Ovary (tissue), 9 donors: ENCODE results near the gene ERC1. TPM values are rescaled to one million over a fixed set of nuclear protein-coding genes. Genes with fewer than 3 reads are reported as not detected.
A peak's percentile ranks its signal among the peaks of the same experiment; 100 is the strongest.

Experiments used
- DNase-seq, 5 donors: peaks; one replicate each; pipeline ENCODE4 v3.0.0-alpha.2; 2019 to 2020
- H3K27ac ChIP-seq, 2 donors: fragments of 200-600 bp; one replicate each; pipeline versions ENCODE4 v1.5.1 to v1.8.0; 2019 to 2022
- H3K27me3 ChIP-seq: fragments of 200-600 bp; one replicate; pipeline ENCODE4 v1.8.0; 2022
- H3K36me3 ChIP-seq: fragments of 200-600 bp; sonication (generic); one replicate; pipeline ENCODE4 v1.5.1; 2019
- H3K4me1 ChIP-seq: one replicate; pipeline ENCODE4 v1.8.1; 2013; ENCODE audit warnings: mild to moderate bottlenecking, moderate library complexity; ENCODE audit not compliant: insufficient read depth
- H3K4me3 ChIP-seq: fragments of 200-600 bp; sonication (generic); one replicate; pipeline ENCODE4 v1.5.1; 2017
- H3K9me3 ChIP-seq, 2 donors: fragments of 200-600 bp in 1 of 2; sonication (generic) in 1 of 2; one replicate each; pipeline versions ENCODE4 v1.5.1 to v1.8.1; 2013 to 2019; ENCODE audit warnings: mild to moderate bottlenecking in 1 of 2, moderate library complexity in 1 of 2
- EP300 ChIP-seq: sonication (generic); formaldehyde crosslinking; IDR thresholded peaks from one replicate; pipeline ENCODE4 v1.6.1; 2017; ENCODE audit warnings: antibody characterized with exemption
- POLR2A ChIP-seq: fragments of 450-650 bp; IDR thresholded peaks from one replicate; pipeline ENCODE4 v1.6.1; 2017; ENCODE audit warnings: antibody characterized with exemption, mild to moderate bottlenecking, moderate library complexity
- WGBS, 3 donors: extraction: QIAGEN DNeasy Blood & Tissue Kit in 1 of 3; methylation state at CpG; one replicate each; pipeline versions ENCODE4 v1.1.5 to v1.1.7; 2013 to 2017; 5-methylcytosine and 5-hydroxymethylcytosine counted together
- intact Hi-C, 4 donors: fragments of 100-400 bp; cut with DNase I; formaldehyde crosslinking; loops; one replicate each; pipeline versions ENCODE4 v1.11.0 to v1.15.1; 2022 to 2023
- polyA plus RNA-seq, 2 donors: library from polyadenylated mRNA; stranded (reverse); fragments of 200-250 nt in 1 of 2; fragments of 350-450 nt in 1 of 2; fragmentation: Illumina TruSeq in 1 of 2; extraction: RNeasy Lipid Tissue Mini Kit (QIAGEN cat#74804) in 1 of 2; gene quantifications; one replicate each; pipeline ENCODE4 v1.2.3, GENCODE V29; 2013 to 2014
- total RNA-seq, 7 donors: library from RNA; depleted of rRNA in 2 of 7; stranded (reverse); fragments of >200 nt in 2 of 7; fragmentation: NEBNext Ultra II Directional in 3 of 7; extraction: Animal tissue kit (Norgen Biotek cat#: 25700) in 3 of 7; gene quantifications; one replicate each; pipeline versions ENCODE4 v1.1.0 to v1.2.4, GENCODE V29; 2016 to 2023
- TF ChIP-seq, protein P1 (sequence below), 3 donors: fragments of 450-650 bp in 2 of 3; fragments of 200-600 bp in 1 of 3; IDR thresholded peaks; one replicate each; pipeline versions ENCODE4 v1.5.1 to v1.8.0; 2016 to 2022; ENCODE audit warnings: antibody characterized with exemption in 3 of 3, mild to moderate bottlenecking in 1 of 3
- donor health status: DM: no; HTN: no; CAD: no; lungs with moderate emphysema.
- donor health status: DM: no; HTN: no; CAD: no.
- donor health status: Bipolar disorder and iron deficiency.
- donor health status: DM: yes; HTN: yes; CAD: no.
- donor health status: DM: no; HTN: no; CAD: no.
- donor health status: DM: yes; HTN: yes; CAD: no.

ERC1 gene
- total and polyA plus RNA-seq, 9 donors: 10.4 to 65.2 (median 51.6) TPM

DNA sequence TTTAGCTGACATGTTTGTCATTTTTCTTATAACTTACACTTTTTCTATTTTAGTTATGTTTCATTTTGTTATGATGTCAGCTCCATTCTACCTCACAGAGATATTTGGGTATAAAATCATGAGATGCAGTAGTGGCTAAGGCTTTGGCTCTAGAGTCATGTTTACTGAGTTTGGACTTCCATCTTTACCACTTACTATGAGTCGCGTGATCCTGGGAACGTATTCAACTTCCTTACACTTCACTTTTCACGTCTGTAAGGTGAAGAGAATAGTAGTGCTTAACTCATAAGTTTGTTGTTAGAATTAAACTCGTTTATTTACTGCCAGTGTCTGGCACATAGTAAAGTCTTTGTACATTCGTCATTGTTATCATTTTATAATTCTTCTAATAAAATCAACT, 126.3 kb downstream of the ERC1 start:
- H3K4me3 ChIP-seq: no peak overlapping the region
- H3K27me3 ChIP-seq: no peaks in the 10 kb centered on the region
- no peaks in the 10 kb centered on the region for H3K9me3 ChIP-seq
- DNase-seq: no peak
- H3K27ac ChIP-seq: no peak overlapping the region
- WGBS, 3 donors: 80 to 87% (median 85%) methylated on average over 6 of the region's 6 CpGs
- no peaks in the 10 kb centered on the region for H3K4me1 ChIP-seq
- intact Hi-C loops: loop anchor here in 3 of 4 donors (5.0 to 10.0 kb wide), 2 partner anchors 465 to 467 kb away; no protein-coding TSS in a partner anchor
- TF ChIP-seq EP300: no peak
- TF ChIP-seq POLR2A: no peak
- TF ChIP-seq, protein P1, sequence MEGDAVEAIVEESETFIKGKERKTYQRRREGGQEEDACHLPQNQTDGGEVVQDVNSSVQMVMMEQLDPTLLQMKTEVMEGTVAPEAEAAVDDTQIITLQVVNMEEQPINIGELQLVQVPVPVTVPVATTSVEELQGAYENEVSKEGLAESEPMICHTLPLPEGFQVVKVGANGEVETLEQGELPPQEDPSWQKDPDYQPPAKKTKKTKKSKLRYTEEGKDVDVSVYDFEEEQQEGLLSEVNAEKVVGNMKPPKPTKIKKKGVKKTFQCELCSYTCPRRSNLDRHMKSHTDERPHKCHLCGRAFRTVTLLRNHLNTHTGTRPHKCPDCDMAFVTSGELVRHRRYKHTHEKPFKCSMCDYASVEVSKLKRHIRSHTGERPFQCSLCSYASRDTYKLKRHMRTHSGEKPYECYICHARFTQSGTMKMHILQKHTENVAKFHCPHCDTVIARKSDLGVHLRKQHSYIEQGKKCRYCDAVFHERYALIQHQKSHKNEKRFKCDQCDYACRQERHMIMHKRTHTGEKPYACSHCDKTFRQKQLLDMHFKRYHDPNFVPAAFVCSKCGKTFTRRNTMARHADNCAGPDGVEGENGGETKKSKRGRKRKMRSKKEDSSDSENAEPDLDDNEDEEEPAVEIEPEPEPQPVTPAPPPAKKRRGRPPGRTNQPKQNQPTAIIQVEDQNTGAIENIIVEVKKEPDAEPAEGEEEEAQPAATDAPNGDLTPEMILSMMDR (IDR thresholded peaks at IDR 0.05): no peak
- no peaks in the 10 kb centered on the region for H3K36me3 ChIP-seq

DNA sequence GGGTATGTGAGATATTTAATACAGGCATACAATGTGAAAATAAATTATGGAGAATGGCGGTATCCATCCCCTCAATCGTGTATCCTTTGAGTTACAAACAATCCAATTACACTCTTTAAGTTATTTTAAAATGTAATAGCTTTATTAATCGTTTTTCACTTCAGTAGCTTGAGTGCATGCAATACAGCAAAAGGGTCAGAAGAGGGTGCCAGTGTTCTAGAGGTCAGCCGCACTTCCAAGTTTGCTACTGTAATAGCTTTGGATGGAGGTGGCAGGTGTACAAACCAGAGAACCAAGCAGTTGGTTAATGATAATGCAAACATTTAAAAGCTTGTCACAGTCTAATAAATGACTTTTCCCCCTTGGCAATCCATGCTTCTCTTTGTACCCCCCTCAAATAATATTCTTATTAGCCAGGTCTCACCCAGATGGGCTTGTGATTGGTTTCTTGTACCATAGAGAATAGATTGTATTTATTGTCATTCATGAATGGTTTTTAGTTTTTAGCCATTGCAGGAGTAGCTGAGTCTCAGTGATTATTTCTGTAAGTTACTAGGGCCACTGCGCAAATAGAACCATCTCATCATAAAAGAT, 127.0 kb downstream of the ERC1 start:
- Histone ChIP-seq H3K36me3 (no peaks in the 10 kb centered on the region), H3K27ac (no peak overlapping the region), H3K4me3 (no peak overlapping the region), H3K27me3 (no peaks in the 10 kb centered on the region), H3K9me3 (no peaks in the 10 kb centered on the region), H3K4me1 (no peaks in the 10 kb centered on the region)
- WGBS, 3 donors: 26 to 28% (median 28%) methylated on average over 5 of the region's 5 CpGs
- DNase-seq: peak; percentile 52 to 78 (median 74)
- no peak for TF ChIP-seq EP300
- TF ChIP-seq, protein P1 (IDR thresholded peaks at IDR 0.05): peak; percentile 81 to 89 (median 83)
- intact Hi-C loops: loop anchor here in 3 of 4 donors (5.0 to 10.0 kb wide), 2 partner anchors 464 to 467 kb away; no protein-coding TSS in a partner anchor

DNA sequence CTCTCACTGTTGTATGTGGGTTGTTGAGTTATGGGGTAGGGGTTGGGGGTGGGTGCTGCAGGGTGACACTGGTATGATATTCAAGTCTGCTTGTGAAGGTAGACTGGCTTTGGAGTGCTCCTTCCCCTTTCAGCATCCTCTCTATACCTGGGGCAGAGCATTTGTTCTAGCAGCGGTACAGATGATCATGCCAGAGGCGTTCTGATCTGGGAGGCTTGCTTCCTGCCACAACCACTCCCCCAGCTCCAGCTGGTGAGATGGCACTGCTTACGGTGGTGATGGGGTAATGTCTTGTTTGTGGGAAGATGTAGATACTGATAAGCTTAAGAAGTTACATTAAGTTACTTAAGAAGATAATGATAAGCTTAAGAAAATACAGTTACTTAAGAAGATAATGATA, 131.8 kb downstream of the ERC1 start:
- DNase-seq: no peak
- WGBS, 3 donors: 82 to 83% (median 82%) methylated on average over 3 of the region's 3 CpGs
- no peak overlapping the region for H3K4me3 ChIP-seq
- intact Hi-C loops: loop anchor here in 1 of 4 donors (5.0 kb wide), 1 partner anchor 460 kb away; no protein-coding TSS in a partner anchor
- no peaks in the 10 kb centered on the region for H3K36me3 ChIP-seq
- H3K27me3 ChIP-seq: no peaks in the 10 kb centered on the region
- no peak for TF ChIP-seq POLR2A
- TF ChIP-seq, protein P1 (IDR thresholded peaks at IDR 0.05): no peak
- no peak for TF ChIP-seq EP300
- H3K4me1 ChIP-seq: no peaks in the 10 kb centered on the region
- H3K9me3 ChIP-seq: no peaks in the 10 kb centered on the region
- no peak overlapping the region for H3K27ac ChIP-seq

DNA sequence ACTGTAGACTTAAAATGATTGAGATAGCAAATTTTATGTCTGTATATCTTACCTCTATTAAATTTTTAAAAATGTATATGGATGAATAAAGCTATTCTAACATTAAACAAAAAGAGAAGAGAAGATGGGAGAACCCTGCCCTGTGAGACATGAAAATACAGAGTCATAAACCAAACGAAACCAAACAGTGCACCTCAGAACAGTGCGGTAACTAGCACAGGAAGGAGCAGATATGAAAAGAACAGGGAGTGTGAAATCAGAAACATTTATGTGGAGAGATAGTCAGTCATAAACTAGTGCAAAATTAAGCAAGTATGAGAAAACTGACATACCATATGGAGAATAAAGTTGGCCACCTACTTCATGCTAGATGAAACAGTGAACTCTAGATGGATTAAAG, 135.1 kb downstream of the ERC1 start:
- Histone ChIP-seq H3K4me1 (no peaks in the 10 kb centered on the region), H3K27ac (no peak overlapping the region), H3K4me3 (no peak overlapping the region), H3K36me3 (no peaks in the 10 kb centered on the region), H3K27me3 (no peaks in the 10 kb centered on the region), H3K9me3 (no peaks in the 10 kb centered on the region)
- intact Hi-C loops: no loop called here
- no peak for TF ChIP-seq EP300
- TF ChIP-seq, protein P1 (IDR thresholded peaks at IDR 0.05): no peak
- TF ChIP-seq POLR2A: no peak
- DNase-seq: no peak
- WGBS, 3 donors: 95 to 97% (median 97%) methylated on average over 2 of the region's 2 CpGs
